Neuron (in vitro differentiated cells): Measurements from ENCODE around the gene ANKRD13D.

Source experiments
- H2AFZ ChIP-seq: one replicate; pipeline ENCODE4 v1.6.1; 2013; ENCODE audit warnings: low read depth, mild to moderate bottlenecking, inconsistent platforms, low read length, moderate library complexity
- H3K27me3 ChIP-seq: one replicate; pipeline ENCODE4 v1.6.1; 2013; ENCODE audit warnings: low read length; ENCODE audit not compliant: insufficient read depth
- H3K36me3 ChIP-seq: one replicate; pipeline ENCODE4 v1.6.1; 2013; ENCODE audit warnings: low read length; ENCODE audit not compliant: insufficient read depth
- H3K4me1 ChIP-seq: one replicate; pipeline ENCODE4 v1.6.1; 2013; ENCODE audit warnings: low read length; ENCODE audit not compliant: insufficient read depth
- H3K4me3 ChIP-seq: 2 replicates; pipeline ENCODE4 v1.5.1; 2013; ENCODE audit warnings: mild to moderate bottlenecking, low read length, moderate library complexity
- H3K9me3 ChIP-seq: one replicate; pipeline ENCODE4 v1.6.1; 2013; ENCODE audit warnings: low read length

ANKRD13D gene

GRCh38 chr11:67322049-67322448 is 32.9 kb downstream of the ANKRD13D start:
- H3K9me3 ChIP-seq = no peaks in the 10 kb centered on the region
- H3K4me3 ChIP-seq = no peak overlapping the region
- H3K36me3 ChIP-seq = no peaks in the 10 kb centered on the region
- H3K4me1 ChIP-seq = peaks cover 8% of the 10 kb centered on the region
- no peaks in the 10 kb centered on the region for H3K27me3 ChIP-seq
- no peak overlapping the region for H2AFZ ChIP-seq

- Histone ChIP-seq H3K27me3 (no peaks in the 10 kb centered on the region), H2AFZ (no peak overlapping the region), H3K4me1 (peaks cover 3% of the 10 kb centered on the region), H3K9me3 (no peaks in the 10 kb centered on the region), H3K4me3 (no peak overlapping the region), H3K36me3 (no peaks in the 10 kb centered on the region)
Observed at GRCh38 chr11:67323526-67323925, 34.4 kb downstream of the ANKRD13D start.

DNA sequence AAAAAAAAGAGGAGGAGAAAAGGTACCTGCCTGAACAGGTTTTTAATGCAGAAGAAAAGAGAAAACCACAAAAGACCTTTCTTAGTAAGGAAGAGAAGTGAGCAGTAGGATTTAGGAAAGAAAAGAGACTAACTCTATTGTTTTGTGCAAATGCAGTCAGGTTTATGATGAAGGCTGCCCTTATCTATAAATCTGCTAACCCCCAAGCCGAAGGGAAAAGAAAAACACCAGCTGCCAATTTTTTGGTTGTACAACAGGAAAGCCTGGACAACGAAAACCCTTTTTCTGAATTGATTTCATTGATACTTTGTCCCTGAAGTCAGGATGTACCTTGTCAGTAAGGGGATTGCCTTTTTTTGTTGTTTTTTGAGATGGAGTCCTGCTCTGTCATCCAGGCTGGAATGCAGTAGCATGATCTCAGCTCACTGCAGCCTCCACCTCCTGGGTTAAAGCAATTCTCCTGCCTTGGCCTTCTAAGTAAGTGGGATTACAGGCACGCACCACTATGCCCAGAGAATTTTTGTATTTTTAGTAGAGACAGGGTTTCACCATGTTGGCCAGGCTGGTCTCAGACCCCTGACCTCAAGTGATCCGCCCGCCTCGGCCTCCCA is 43.1 kb downstream of the ANKRD13D start:
- Histone ChIP-seq H3K4me3 (no peak overlapping the region), H3K9me3 (peaks cover 2% of the 10 kb centered on the region), H3K4me1 (no peaks in the 10 kb centered on the region), H2AFZ (no peak overlapping the region), H3K36me3 (no peaks in the 10 kb centered on the region), H3K27me3 (no peaks in the 10 kb centered on the region)

- Histone ChIP-seq H3K4me1 (no peaks in the 10 kb centered on the region), H3K4me3 (no peak overlapping the region), H3K27me3 (no peaks in the 10 kb centered on the region), H2AFZ (no peak overlapping the region), H3K36me3 (no peaks in the 10 kb centered on the region), H3K9me3 (peaks cover 2% of the 10 kb centered on the region)
Observed at GRCh38 chr11:67337257-67337656, 48.2 kb downstream of the ANKRD13D start.

GRCh38 chr11:67344264-67344663 is 55.2 kb downstream of the ANKRD13D start:
- H3K4me1 ChIP-seq = peaks cover 3% of the 10 kb centered on the region
- no peak overlapping the region for H2AFZ ChIP-seq

GRCh38 chr11:67345247-67345919 is 56.3 kb downstream of the ANKRD13D start:
- Histone ChIP-seq H3K9me3 (no peaks in the 10 kb centered on the region), H3K36me3 (no peaks in the 10 kb centered on the region), H3K4me1 (peaks cover 3% of the 10 kb centered on the region), H3K27me3 (no peaks in the 10 kb centered on the region), H2AFZ (no peak overlapping the region), H3K4me3 (no peak overlapping the region)

More at GRCh38 chr11:67344264-67344663, 55.2 kb downstream of the ANKRD13D start:
- Histone ChIP-seq H3K27me3 (no peaks in the 10 kb centered on the region), H3K4me3 (no peak overlapping the region), H3K9me3 (no peaks in the 10 kb centered on the region), H3K36me3 (no peaks in the 10 kb centered on the region)

DNA sequence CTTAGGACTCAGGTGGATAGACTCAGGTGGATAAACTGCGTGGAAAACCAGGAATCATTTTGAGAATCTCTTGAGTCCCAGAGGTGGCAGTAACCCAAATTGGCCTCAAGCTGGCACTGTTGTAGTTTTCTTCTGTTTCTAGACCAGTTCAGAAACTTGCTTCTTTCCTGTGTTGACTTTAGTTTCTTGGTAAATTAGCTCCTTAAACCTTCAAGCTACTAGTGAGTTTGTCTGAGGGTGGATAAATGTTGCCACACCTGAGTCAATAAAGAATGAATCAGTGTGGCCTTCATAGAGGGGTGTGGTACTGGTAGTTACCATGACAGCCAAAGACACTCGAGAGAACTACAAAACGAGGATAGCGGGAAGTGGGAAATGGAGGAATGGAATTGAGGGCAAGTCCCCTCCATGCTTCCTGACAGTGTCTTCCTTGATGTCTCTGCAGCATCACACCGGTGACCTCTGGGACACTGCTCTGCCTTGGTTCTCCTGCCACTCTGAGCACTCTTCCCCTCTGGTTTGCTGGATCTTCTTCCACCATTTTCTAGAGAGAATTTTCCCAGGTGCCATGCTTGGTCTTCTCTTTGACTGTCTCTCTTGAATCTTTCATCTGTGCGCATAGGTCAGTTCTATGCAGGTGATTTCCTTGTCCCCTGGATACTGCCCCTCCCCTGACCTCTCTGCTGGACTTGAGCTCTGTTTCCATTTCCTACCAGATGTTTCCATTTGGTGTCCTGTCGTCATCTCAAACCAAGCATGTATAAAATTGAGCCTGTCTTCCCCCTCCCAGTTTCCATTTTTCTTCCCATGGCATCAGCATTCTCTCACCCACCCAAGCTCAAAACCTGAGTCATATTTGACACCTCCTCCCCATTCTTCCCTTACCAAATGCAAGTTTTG is 57.1 kb downstream of the ANKRD13D start:
- peaks cover 3% of the 10 kb centered on the region for H3K4me1 ChIP-seq
- no peaks in the 10 kb centered on the region for H3K27me3 ChIP-seq
- H3K36me3 ChIP-seq = no peaks in the 10 kb centered on the region
- no peak overlapping the region for H2AFZ ChIP-seq
- H3K9me3 ChIP-seq = no peaks in the 10 kb centered on the region
- H3K4me3 ChIP-seq = no peak overlapping the region

GRCh38 chr11:67347964-67348749 is 59.1 kb downstream of the ANKRD13D start:
- Histone ChIP-seq H3K4me3 (no peak overlapping the region), H3K27me3 (no peaks in the 10 kb centered on the region), H3K4me1 (peaks cover 13% of the 10 kb centered on the region), H3K9me3 (no peaks in the 10 kb centered on the region), H3K36me3 (no peaks in the 10 kb centered on the region), H2AFZ (no peak overlapping the region)

DNA sequence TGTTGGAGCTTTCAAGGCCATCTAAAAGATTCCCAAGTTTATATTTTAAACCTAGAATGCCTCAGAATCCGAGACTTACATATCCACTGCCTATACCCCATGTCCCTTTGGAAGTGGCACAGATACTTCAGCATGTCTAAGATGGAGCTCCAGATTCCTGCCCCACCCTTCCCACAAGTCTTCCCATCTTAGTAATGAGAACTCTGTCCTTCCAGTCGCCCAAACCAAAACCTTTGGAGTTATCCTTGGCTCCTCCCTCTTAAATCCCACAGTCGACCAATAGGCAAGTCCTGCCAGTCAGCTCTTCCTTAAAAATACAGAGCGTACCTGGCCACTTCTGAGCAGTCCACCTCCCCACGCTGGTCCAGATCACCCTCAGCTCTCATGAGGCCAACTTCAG is 59.9 kb downstream of the ANKRD13D start:
- Histone ChIP-seq H3K36me3 (no peaks in the 10 kb centered on the region), H3K27me3 (no peaks in the 10 kb centered on the region), H3K4me3 (no peak overlapping the region), H2AFZ (no peak overlapping the region), H3K4me1 (peaks cover 17% of the 10 kb centered on the region), H3K9me3 (no peaks in the 10 kb centered on the region)

- H3K27me3 ChIP-seq = no peaks in the 10 kb centered on the region
- no peaks in the 10 kb centered on the region for H3K36me3 ChIP-seq
- no peak overlapping the region for H2AFZ ChIP-seq
- H3K4me1 ChIP-seq = peaks cover 21% of the 10 kb centered on the region
- H3K9me3 ChIP-seq = no peaks in the 10 kb centered on the region
- no peak overlapping the region for H3K4me3 ChIP-seq
Observed at GRCh38 chr11:67349457-67349856, 60.4 kb downstream of the ANKRD13D start.

DNA sequence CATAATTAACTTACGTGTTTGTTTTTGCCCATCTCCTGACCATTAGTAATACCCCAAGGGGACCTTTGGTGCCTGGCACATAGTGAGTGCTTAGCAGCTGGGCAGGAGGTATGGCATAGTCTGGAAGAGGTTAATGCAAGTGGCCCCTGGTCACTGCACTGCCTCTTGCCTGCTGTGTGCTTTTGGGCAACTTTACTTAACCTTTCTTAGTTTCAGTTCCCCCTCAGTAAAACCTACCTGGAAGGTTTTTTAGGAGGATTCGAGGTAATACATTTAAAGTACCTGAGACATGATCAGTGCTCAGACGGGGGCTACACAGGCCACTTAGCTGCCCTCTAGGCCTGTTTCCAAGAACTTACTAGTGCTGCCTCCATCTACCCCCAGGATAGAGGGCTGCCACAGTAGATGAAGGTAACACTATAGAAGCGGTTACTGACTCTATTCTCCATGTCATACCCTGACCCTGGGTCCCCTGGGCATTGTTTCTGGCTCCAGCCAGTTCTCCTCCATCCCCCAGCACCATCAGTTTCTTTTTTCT is 60.9 kb downstream of the ANKRD13D start:
- Histone ChIP-seq H2AFZ (no peak overlapping the region), H3K36me3 (no peaks in the 10 kb centered on the region), H3K27me3 (no peaks in the 10 kb centered on the region), H3K9me3 (no peaks in the 10 kb centered on the region), H3K4me3 (no peak overlapping the region), H3K4me1 (peaks cover 27% of the 10 kb centered on the region)

DNA sequence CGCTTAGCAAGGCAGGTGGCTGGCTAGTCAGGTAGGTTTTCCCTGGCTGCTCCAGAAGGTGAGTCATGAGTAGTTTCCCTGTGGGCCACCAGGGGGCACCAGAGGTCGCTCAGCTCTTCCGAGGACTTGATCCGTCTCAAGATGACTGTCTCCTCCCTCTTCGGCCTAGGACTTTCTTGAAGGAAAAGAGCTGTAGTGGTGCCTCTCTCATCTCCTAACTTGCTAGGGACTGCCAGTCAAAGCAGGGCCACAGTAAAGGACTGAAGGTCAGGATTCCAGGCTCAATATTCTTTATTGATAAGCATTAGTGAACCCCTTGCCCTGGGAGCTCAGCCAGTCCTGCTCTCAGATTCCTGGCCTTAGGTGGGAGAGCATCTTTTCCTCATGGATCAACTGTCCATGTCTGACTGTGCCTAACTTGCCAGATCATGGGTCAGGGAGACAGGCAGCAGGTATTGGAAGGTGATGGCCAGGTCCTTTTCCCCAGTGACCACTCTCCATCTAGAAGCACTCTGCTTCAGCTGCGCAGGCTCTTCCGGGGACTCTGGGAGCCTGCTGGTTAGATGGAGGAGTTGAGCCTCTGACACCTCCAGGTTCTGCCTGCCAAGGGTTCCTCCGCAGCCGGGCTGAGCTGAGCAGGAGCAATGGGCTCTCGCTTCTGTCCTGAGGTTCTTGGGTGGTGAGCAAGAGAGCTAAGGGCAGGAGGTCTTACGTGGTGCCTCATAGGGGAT is 62.3 kb downstream of the ANKRD13D start:
- Histone ChIP-seq H2AFZ (no peak overlapping the region), H3K4me3 (no peak overlapping the region), H3K9me3 (no peaks in the 10 kb centered on the region), H3K36me3 (no peaks in the 10 kb centered on the region), H3K27me3 (no peaks in the 10 kb centered on the region), H3K4me1 (peaks cover 23% of the 10 kb centered on the region)
